ENCODE measurements around the gene NMU.

NMU gene

DNA sequence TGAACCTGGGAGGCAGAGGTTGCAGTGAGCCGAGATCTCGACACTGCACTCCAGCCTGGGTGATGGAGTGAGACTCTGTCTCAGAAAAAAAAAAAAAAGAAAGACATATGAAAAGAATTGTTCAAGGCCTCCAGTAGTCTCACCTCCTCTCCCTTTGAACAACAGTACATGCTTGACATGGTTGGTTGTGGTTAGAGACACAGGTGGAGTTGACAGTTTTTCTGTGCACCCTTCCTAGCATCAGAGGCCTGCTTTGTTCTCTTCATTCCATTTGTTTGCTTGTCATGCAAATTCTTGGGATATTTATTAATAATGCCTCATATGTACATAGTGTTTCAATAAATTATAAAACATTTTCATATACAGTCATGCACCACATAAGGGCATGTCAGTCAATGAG lies 25.7 kb downstream of the NMU start:
- no peak for DNase-seq (ENCODE audit: low read depth)
- no peak for TF ChIP-seq MYC (IDR thresholded peaks at IDR 0.05; ENCODE audit: low read depth, low read length)
- TF ChIP-seq, protein P1, sequence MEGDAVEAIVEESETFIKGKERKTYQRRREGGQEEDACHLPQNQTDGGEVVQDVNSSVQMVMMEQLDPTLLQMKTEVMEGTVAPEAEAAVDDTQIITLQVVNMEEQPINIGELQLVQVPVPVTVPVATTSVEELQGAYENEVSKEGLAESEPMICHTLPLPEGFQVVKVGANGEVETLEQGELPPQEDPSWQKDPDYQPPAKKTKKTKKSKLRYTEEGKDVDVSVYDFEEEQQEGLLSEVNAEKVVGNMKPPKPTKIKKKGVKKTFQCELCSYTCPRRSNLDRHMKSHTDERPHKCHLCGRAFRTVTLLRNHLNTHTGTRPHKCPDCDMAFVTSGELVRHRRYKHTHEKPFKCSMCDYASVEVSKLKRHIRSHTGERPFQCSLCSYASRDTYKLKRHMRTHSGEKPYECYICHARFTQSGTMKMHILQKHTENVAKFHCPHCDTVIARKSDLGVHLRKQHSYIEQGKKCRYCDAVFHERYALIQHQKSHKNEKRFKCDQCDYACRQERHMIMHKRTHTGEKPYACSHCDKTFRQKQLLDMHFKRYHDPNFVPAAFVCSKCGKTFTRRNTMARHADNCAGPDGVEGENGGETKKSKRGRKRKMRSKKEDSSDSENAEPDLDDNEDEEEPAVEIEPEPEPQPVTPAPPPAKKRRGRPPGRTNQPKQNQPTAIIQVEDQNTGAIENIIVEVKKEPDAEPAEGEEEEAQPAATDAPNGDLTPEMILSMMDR (IDR thresholded peaks at IDR 0.05; ENCODE audit: low read depth, low read length), result no peak
- TF ChIP-seq, protein P2, sequence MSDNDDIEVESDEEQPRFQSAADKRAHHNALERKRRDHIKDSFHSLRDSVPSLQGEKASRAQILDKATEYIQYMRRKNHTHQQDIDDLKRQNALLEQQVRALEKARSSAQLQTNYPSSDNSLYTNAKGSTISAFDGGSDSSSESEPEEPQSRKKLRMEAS (IDR thresholded peaks at IDR 0.05; ENCODE audit: low read depth, low read length), result no peak
- TF ChIP-seq POLR2A (IDR thresholded peaks at IDR 0.05; ENCODE audit: extremely low read depth, insufficient read length), result no peak
- no peak overlapping the region for H3K4me3 ChIP-seq (ENCODE audit: low read depth, low read length)

- H3K4me3 ChIP-seq (ENCODE audit: low read depth, low read length), result no peak overlapping the region
- no peak for DNase-seq (ENCODE audit: low read depth)
- TF ChIP-seq, protein P2 (IDR thresholded peaks at IDR 0.05; ENCODE audit: low read depth, low read length), result no peak
- TF ChIP-seq, protein P1 (IDR thresholded peaks at IDR 0.05; ENCODE audit: low read depth, low read length), result no peak
- TF ChIP-seq POLR2A (IDR thresholded peaks at IDR 0.05; ENCODE audit: extremely low read depth, insufficient read length) (no peak), MYC (IDR thresholded peaks at IDR 0.05; ENCODE audit: low read depth, low read length) (no peak)
Observed at GRCh38 chr4:55609393-55609866, 26.7 kb downstream of the NMU start.

- TF ChIP-seq POLR2A (IDR thresholded peaks at IDR 0.05; ENCODE audit: extremely low read depth, insufficient read length), result no peak
- TF ChIP-seq, protein P2 (IDR thresholded peaks at IDR 0.05; ENCODE audit: low read depth, low read length), result no peak
- TF ChIP-seq, protein P1 (IDR thresholded peaks at IDR 0.05; ENCODE audit: low read depth, low read length), result no peak
- no peak for TF ChIP-seq MYC (IDR thresholded peaks at IDR 0.05; ENCODE audit: low read depth, low read length)
- no peak for DNase-seq (ENCODE audit: low read depth)
- no peak overlapping the region for H3K4me3 ChIP-seq (ENCODE audit: low read depth, low read length)
Observed at GRCh38 chr4:55608591-55608990, 27.5 kb downstream of the NMU start.

- TF ChIP-seq, protein P2 (IDR thresholded peaks at IDR 0.05; ENCODE audit: low read depth, low read length), result no peak
- TF ChIP-seq POLR2A (IDR thresholded peaks at IDR 0.05; ENCODE audit: extremely low read depth, insufficient read length) (no peak), MYC (IDR thresholded peaks at IDR 0.05; ENCODE audit: low read depth, low read length) (no peak)
- TF ChIP-seq, protein P1 (IDR thresholded peaks at IDR 0.05; ENCODE audit: low read depth, low read length), result no peak
- H3K4me3 ChIP-seq (ENCODE audit: low read depth, low read length), result no peak overlapping the region
- no peak for DNase-seq (ENCODE audit: low read depth)
Observed at GRCh38 chr4:55604996-55605395, 31.1 kb downstream of the NMU start.

DNA sequence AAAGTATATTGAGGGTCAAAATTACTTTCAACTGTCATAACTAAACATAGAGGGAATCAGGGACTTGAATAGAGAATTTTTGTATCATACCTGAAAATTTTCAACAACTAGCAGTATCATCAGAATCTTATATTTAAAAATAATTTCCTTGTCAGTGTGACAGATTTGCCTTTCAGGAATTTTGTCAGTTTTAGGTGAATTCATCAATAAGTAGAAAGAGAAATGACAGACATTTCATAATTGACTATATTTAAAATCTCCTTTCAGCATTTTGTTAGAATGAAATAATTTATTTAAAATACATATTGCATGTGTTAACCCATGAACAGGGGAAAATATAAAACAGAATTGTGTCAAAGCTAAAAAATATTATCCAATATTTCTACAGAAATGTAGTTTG lies 35.5 kb downstream of the NMU start:
- no peak for DNase-seq (ENCODE audit: low read depth)
- TF ChIP-seq POLR2A (IDR thresholded peaks at IDR 0.05; ENCODE audit: extremely low read depth, insufficient read length), result no peak
- TF ChIP-seq, protein P2 (IDR thresholded peaks at IDR 0.05; ENCODE audit: low read depth, low read length), result no peak
- TF ChIP-seq, protein P1 (IDR thresholded peaks at IDR 0.05; ENCODE audit: low read depth, low read length), result no peak
- no peak for TF ChIP-seq MYC (IDR thresholded peaks at IDR 0.05; ENCODE audit: low read depth, low read length)
- H3K4me3 ChIP-seq (ENCODE audit: low read depth, low read length), result no peak overlapping the region

Data from NB4 (cell line).